HepG2 (cell line): Measurements from ENCODE around the gene LSM5. TPM values are rescaled to one million over a fixed set of nuclear protein-coding genes. Genes with fewer than 3 reads are reported as not detected.

Source experiments
- EEA1 ChIP-seq: sonication (generic); formaldehyde crosslinking; IDR thresholded peaks from 2 replicates; pipeline ENCODE4 v1.5.1; 2020; ENCODE audit warnings: mild to moderate bottlenecking, missing genetic modification reagents, borderline replicate concordance
- NFIC ChIP-seq: IDR thresholded peaks from 2 replicates; pipeline ENCODE4 v1.6.1; 2012; ENCODE audit warnings: mild to moderate bottlenecking, low read length, inconsistent platforms
- NKX3-1 ChIP-seq: sonication (generic); formaldehyde crosslinking; IDR thresholded peaks from 2 replicates; pipeline ENCODE4 v1.5.0; 2020; ENCODE audit warnings: missing genetic modification reagents
- PHF21A ChIP-seq: sonication (generic); formaldehyde crosslinking; IDR thresholded peaks from 2 replicates; pipeline ENCODE4 v1.5.0; 2020; ENCODE audit warnings: mild to moderate bottlenecking, missing genetic modification reagents
- TRIM22 ChIP-seq: fragments of 450-650 bp; IDR thresholded peaks from 2 replicates; pipeline ENCODE4 v1.6.1; 2017
- ZBED4 ChIP-seq: sonication (generic); formaldehyde crosslinking; IDR thresholded peaks from 2 replicates; pipeline ENCODE4 v1.4.0; 2020; ENCODE audit warnings: missing genetic modification reagents, borderline replicate concordance
- ZNF761 ChIP-seq: sonication (generic); formaldehyde crosslinking; conservative IDR thresholded peaks from 2 replicates; pipeline ENCODE4 v1.4.0; 2020; ENCODE audit warnings: mild to moderate bottlenecking, missing genetic modification reagents
- ZSCAN21 ChIP-seq: sonication (generic); formaldehyde crosslinking; IDR thresholded peaks from 2 replicates; pipeline ENCODE4 v1.8.0; 2022; ENCODE audit warnings: mild to moderate bottlenecking, missing genetic modification reagents, moderate library complexity, borderline replicate concordance
- polyA plus RNA-seq, 8 experiments: library from polyadenylated mRNA; depleted of rRNA in 3 of 8; stranded (reverse) in 7 of 8; unstranded in 1 of 8; fragments of >200 nt; fragmentation: Illumina TruSeq in 4 of 8; extraction: Trizol in 4 of 8; gene quantifications; 2 replicates each; pipeline versions ENCODE4 v1.2.1 to v1.2.3, GENCODE V29; 2011 to 2016; ENCODE audit warnings: low read depth in 4 of 8, missing spikeins in 1 of 8, mixed read lengths in 1 of 8; ENCODE audit not compliant: insufficient read depth in 1 of 8
- total RNA-seq, 5 experiments: library from RNA; depleted of rRNA; stranded (reverse); fragments of >200 nt; fragmentation: Illumina TruSeq; extraction: Trizol; gene quantifications; 2 replicates each; pipeline ENCODE4 v1.2.3, GENCODE V29; 2016; ENCODE audit warnings: low read depth in 1 of 5
- TF ChIP-seq, protein P1 (sequence below): conservative IDR thresholded peaks from 2 replicates; pipeline ENCODE4 v1.6.1; 2018; ENCODE audit warnings: missing genetic modification reagents
- TF ChIP-seq, protein P2 (sequence below): sonication (generic); formaldehyde crosslinking; IDR thresholded peaks from 2 replicates; pipeline ENCODE4 v1.5.0; 2020; ENCODE audit warnings: missing genetic modification reagents, mild to moderate bottlenecking, borderline replicate concordance
- TF ChIP-seq, protein P3 (sequence below): sonication (generic); formaldehyde crosslinking; conservative IDR thresholded peaks from 2 replicates; pipeline ENCODE4 v1.4.0; 2020; ENCODE audit warnings: mild to moderate bottlenecking, missing genetic modification reagents, moderate library complexity

LSM5 gene
- total and polyA plus RNA-seq, 2 of the 13 experiments (the other 11 are each of a cell fraction or from before 2014, with no cell fraction given): 30.3 to 183 TPM

DNA sequence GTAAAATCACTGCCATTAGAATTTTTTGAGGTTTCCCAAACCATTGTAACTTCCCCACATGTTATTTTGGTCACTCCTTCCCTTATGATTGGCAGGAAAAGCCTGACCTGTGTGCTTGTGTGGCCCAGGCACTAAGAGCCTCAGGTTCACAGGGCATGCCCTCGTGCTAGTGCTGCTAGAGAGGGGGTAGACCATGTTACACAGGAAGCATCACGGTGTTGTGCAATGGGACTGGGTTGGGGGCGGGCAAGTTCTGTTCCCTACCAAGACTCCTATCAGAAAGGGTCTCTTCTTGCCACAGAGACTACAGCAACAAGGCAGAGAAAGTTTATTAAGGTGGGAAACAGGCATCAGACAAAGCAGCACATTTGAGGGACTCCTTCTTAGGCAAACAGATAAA is 32.2 kb downstream of the LSM5 start (continued):
- TF ChIP-seq ZSCAN21 (CRISPR knock-in tag) (no peak), NKX3-1 (CRISPR knock-in tag) (no peak), PHF21A (CRISPR knock-in tag) (no peak), ZNF761 (CRISPR knock-in tag) (no peak), TRIM22 (no peak), NFIC (no peak), ZBED4 (CRISPR knock-in tag) (no peak), EEA1 (no peak)
- TF ChIP-seq, protein P1, sequence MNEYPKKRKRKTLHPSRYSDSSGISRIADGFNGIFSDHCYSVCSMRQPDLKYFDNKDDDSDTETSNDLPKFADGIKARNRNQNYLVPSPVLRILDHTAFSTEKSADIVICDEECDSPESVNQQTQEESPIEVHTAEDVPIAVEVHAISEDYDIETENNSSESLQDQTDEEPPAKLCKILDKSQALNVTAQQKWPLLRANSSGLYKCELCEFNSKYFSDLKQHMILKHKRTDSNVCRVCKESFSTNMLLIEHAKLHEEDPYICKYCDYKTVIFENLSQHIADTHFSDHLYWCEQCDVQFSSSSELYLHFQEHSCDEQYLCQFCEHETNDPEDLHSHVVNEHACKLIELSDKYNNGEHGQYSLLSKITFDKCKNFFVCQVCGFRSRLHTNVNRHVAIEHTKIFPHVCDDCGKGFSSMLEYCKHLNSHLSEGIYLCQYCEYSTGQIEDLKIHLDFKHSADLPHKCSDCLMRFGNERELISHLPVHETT: no peak
- TF ChIP-seq, protein P2, sequence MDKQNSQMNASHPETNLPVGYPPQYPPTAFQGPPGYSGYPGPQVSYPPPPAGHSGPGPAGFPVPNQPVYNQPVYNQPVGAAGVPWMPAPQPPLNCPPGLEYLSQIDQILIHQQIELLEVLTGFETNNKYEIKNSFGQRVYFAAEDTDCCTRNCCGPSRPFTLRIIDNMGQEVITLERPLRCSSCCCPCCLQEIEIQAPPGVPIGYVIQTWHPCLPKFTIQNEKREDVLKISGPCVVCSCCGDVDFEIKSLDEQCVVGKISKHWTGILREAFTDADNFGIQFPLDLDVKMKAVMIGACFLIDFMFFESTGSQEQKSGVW (CRISPR knock-in tag): no peak
- TF ChIP-seq, protein P3, sequence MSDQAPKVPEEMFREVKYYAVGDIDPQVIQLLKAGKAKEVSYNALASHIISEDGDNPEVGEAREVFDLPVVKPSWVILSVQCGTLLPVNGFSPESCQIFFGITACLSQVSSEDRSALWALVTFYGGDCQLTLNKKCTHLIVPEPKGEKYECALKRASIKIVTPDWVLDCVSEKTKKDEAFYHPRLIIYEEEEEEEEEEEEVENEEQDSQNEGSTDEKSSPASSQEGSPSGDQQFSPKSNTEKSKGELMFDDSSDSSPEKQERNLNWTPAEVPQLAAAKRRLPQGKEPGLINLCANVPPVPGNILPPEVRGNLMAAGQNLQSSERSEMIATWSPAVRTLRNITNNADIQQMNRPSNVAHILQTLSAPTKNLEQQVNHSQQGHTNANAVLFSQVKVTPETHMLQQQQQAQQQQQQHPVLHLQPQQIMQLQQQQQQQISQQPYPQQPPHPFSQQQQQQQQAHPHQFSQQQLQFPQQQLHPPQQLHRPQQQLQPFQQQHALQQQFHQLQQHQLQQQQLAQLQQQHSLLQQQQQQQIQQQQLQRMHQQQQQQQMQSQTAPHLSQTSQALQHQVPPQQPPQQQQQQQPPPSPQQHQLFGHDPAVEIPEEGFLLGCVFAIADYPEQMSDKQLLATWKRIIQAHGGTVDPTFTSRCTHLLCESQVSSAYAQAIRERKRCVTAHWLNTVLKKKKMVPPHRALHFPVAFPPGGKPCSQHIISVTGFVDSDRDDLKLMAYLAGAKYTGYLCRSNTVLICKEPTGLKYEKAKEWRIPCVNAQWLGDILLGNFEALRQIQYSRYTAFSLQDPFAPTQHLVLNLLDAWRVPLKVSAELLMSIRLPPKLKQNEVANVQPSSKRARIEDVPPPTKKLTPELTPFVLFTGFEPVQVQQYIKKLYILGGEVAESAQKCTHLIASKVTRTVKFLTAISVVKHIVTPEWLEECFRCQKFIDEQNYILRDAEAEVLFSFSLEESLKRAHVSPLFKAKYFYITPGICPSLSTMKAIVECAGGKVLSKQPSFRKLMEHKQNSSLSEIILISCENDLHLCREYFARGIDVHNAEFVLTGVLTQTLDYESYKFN (CRISPR knock-in tag): no peak
- TF ChIP-seq, all 625 proteins: peak for 0
